RWPE1 (cell line): ENCODE results near the gene EIF4A3.
A peak's percentile ranks its signal among the peaks of the same experiment; 100 is the strongest.

Source experiments
- CTCF ChIA-PET: fragments of 350-600 bp; sonication (Branson Sonifier 250); formaldehyde crosslinking; extraction: SDS; loops from one replicate; lab custom pipeline; 2021; lab: Yijun Ruan, JAX
- POLR2A ChIA-PET: fragments of 400-600 bp; formaldehyde crosslinking; extraction: SDS; loops from one replicate; lab custom pipeline; 2020; ENCODE audit warnings: antibody characterized with exemption; ENCODE audit not compliant: low non-redundant PET; lab: Yijun Ruan, JAX
- DNase-seq: peaks from one replicate; pipeline ENCODE4 v3.0.0; 2012; ENCODE audit warnings: low spot score
- H3K27ac ChIP-seq: fragments of 450-650 bp; 2 replicates; pipeline ENCODE4 v1.5.1; 2017
- TF ChIP-seq, protein P1 (sequence below): fragments of 450-650 bp; conservative IDR thresholded peaks from 2 replicates; pipeline ENCODE4 v1.5.1; 2017; ENCODE audit warnings: low read depth, mild to moderate bottlenecking

EIF4A3 gene

GRCh38 chr17:80146121-80147034, 550 bp downstream of the EIF4A3 start:
- no peak for DNase-seq
- TF ChIP-seq, protein P1, sequence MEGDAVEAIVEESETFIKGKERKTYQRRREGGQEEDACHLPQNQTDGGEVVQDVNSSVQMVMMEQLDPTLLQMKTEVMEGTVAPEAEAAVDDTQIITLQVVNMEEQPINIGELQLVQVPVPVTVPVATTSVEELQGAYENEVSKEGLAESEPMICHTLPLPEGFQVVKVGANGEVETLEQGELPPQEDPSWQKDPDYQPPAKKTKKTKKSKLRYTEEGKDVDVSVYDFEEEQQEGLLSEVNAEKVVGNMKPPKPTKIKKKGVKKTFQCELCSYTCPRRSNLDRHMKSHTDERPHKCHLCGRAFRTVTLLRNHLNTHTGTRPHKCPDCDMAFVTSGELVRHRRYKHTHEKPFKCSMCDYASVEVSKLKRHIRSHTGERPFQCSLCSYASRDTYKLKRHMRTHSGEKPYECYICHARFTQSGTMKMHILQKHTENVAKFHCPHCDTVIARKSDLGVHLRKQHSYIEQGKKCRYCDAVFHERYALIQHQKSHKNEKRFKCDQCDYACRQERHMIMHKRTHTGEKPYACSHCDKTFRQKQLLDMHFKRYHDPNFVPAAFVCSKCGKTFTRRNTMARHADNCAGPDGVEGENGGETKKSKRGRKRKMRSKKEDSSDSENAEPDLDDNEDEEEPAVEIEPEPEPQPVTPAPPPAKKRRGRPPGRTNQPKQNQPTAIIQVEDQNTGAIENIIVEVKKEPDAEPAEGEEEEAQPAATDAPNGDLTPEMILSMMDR = no peak
- H3K27ac ChIP-seq = peak overlapping the region; percentile 85
- ChIA-PET CTCF (interaction anchor here (0.8 to 1.2 kb wide), 3 partner anchors 13 to 45 kb away, joined by 3 to 5 read pairs (median 3); partner anchors contain the start of gene GAA), POLR2A (interaction anchor here (0.6 kb wide), 1 partner anchor 63 kb away, joined by 5 read pairs; no protein-coding TSS in a partner anchor)

- TF ChIP-seq, protein P1 = no peak
- peak overlapping the region; percentile 85 for H3K27ac ChIP-seq
- DNase-seq = no peak
- ChIA-PET POLR2A (interaction anchor here (0.6 kb wide), 1 partner anchor 62 kb away, joined by 5 read pairs; no protein-coding TSS in a partner anchor), CTCF (interaction anchor here (0.7 to 1.2 kb wide), 4 partner anchors 12 to 128 kb away, joined by 3 to 5 read pairs (median 3); partner anchors contain the start of gene GAA)
These were observed 1.6 kb downstream of the EIF4A3 start for GRCh38 chr17:80145076-80146075.

- POLR2A ChIA-PET = no interaction called here
- H3K27ac ChIP-seq = no peak overlapping the region
- CTCF ChIA-PET = interaction anchor here (0.8 kb wide), 1 partner anchor 60 kb away, joined by 4 read pairs; no protein-coding TSS in a partner anchor
These were observed 4.0 kb downstream of the EIF4A3 start for GRCh38 chr17:80142929-80143328.

DNA sequence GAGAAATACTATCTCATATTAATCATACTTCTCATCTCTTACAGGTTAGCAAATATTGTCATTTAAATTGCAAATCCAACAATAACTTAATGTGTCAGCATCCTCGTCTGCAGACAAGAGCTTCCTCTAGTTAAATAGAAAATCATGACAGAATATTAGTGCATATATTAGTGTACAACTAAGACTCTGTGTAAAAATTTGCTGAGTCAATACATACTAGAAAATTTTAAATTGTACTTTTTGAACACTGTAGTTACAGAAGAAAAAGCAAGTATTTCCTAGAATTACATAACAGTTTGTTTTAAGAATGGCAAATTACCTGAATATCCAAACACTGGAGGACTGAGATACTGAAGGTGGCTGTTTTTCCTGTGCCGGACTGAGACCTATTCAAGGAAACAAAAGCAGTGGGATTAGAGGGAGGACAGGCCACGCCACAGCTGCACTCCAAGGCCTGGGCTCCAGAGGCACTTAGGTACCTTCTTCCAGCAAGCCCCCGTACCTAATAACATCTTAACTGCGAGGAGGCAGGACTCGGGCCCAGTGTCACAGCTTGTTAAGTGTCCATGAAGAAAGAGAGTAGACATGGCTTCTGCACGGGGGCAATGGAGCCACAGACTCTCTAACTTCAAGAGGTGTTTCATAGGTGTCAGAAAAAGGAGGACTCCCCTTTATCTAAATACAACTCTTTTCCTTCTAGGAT, 5.3 kb downstream of the EIF4A3 start:
- no peak overlapping the region for H3K27ac ChIP-seq
- ChIA-PET POLR2A (no interaction called here), CTCF (no interaction called here)
- TF ChIP-seq, protein P1 = no peak
- no peak for DNase-seq

More at GRCh38 chr17:80142929-80143328, 4.0 kb downstream of the EIF4A3 start:
- DNase-seq = no peak
- TF ChIP-seq, protein P1 = no peak

DNA sequence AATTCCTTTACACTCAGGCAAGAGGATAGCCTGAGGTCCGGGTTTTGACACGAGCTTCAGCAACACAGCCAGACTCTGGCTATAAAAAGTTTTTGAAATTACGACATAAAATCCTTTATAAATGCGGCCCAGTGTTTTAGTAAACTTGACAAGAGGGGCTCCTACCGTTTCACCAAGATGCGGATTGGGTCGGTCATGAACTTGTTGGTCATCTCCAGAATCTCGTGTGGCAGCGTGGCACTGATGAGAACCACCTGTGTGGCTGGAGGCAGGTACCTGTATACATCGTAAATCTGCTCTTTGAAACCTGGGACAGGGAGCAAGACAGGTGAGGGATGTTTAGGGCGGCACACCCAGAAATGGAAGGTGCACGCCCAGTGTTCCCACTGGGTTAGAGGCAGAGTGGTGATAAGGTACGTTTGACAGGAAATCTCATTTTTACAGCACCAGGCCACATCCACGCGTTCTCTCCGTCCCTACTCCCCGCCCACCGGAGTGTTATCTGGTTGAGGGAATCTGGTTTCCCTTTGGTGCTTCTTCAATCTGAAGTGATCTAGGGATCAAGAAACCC, 8.0 kb downstream of the EIF4A3 start:
- H3K27ac ChIP-seq = no peak overlapping the region
- DNase-seq = no peak
- TF ChIP-seq, protein P1 = no peak
- POLR2A ChIA-PET = no interaction called here
- CTCF ChIA-PET = no interaction called here
